HTERT RPE-1 (cell line): ENCODE measurements around the gene FRY.

ENCODE experiments used
- in situ Hi-C: fragments of 300-500 bp; cut with MboI; formaldehyde crosslinking; loops from 4 replicates; pipeline ENCODE4 v1.14.3; 2020; ENCODE audit warnings: low sequenced_read_pairs

The FRY gene

GRCh38 chr13:32164622-32165268, 133.2 kb downstream of the FRY start:
- in situ Hi-C loops, result no loop called here

- in situ Hi-C loops, result no loop called here
Measured at GRCh38 chr13:32165796-32166195, 134.2 kb downstream of the FRY start.

GRCh38 chr13:32168131-32168530, 136.6 kb downstream of the FRY start:
- in situ Hi-C loops, result no loop called here

- in situ Hi-C loops, result no loop called here
Measured at GRCh38 chr13:32170841-32171240, 139.3 kb downstream of the FRY start.

GRCh38 chr13:32173881-32174280, 142.3 kb downstream of the FRY start:
- in situ Hi-C loops, result no loop called here

DNA sequence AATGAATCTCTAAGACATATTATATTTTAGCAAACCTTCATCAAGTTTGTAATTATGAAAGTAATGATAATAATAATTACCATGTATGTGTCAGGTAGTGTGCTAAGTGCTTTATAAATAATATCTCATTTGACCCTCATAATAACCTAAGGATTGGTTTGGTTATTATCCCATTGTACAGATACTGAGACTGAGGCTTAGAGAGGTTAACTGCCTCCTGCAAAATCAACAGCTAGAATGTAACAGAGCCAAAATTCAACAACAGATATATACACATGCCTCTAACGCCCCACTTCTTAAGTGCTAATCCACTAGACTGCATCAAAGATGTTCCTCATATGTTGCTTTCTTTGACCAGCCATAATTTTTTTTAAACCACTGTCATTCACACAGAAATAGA, 142.8 kb downstream of the FRY start:
- in situ Hi-C loops, result no loop called here

- in situ Hi-C loops, result no loop called here
Measured at GRCh38 chr13:32175307-32175706, 143.7 kb downstream of the FRY start.

- in situ Hi-C loops, result no loop called here
Measured at GRCh38 chr13:32175943-32176342, 144.4 kb downstream of the FRY start.

DNA sequence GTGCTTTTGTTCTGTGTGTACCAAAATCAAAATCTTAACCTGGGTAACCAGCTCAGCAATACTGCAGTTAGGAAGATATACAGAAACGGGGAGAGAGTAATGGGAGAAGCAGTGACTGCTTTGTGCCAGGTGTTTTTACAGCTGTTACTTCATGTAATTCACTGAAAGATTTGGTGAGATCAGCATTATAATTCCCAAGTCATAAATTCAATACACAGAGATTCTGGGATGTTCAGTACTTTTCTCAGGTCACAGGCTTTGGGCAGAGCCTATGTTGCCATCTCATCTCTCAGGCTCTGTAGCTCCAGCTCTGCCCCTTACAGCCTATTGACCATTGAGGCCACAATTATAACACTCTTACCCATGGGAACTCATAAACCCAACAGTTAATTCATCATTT, 145.1 kb downstream of the FRY start:
- in situ Hi-C loops, result no loop called here

- in situ Hi-C loops, result no loop called here
Measured at GRCh38 chr13:32178763-32179162, 147.2 kb downstream of the FRY start.

DNA sequence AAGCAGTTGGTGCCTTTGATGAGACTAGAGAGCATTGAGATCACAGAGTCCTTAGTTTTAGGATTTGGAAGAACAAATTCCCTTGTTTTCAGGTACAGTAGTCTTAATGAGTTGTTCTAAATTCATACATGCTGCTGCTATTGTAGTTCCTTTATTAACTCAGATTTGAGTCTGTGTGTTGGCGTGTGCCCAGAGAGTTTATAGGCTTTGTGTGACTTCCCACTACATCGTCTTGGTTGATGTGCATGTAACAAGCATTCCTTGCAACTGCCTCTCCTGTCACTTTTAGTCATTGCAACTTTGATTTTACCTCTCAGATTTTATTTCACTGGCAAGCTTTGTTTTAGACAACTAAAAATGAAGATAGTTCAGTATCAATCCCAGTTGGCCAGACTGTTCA, 148.1 kb downstream of the FRY start:
- in situ Hi-C loops, result no loop called here

DNA sequence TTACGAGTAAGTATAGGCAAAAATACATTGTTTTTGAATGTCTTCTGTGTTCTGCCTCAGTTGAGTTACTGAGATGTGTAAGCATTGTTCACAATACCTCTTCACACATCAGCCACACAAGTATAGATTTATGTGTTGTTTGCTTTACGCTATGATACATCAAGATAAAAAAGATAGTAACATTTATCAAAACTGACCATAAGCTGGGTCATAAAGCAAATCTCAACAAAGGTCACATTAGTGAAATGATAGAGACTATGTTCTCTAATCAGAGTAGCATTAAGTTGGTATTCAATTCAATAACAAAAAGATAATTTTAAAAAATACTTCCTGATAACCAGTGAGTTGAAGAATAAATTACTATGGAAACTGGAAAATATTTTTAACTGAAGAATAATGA, 156.1 kb downstream of the FRY start:
- in situ Hi-C loops, result no loop called here

DNA sequence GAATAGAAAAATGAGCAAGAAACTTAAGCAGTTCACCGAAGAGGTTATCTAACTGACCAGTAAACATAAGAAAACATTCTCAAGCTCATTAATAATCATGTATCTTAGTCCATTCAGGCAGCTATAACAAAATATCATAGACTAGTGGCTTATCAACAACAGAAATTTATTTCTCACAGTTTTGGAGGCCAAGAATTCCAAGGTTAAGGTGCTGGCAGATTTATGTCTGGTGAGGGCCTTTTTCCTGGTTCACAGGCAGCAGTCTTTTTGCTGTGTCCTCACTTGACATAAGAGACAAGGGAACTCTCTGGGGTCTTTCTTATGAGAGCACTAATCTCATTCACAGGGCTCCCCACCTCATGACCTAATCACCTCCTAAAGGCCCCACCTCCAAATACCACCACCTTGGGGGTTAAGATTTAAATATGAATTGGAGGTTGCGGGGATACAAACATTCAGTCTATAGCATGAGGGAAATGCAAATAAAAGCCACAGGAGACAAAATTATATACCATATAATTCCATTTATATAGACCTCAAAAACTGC, 160.0 kb downstream of the FRY start:
- in situ Hi-C loops, result no loop called here

DNA sequence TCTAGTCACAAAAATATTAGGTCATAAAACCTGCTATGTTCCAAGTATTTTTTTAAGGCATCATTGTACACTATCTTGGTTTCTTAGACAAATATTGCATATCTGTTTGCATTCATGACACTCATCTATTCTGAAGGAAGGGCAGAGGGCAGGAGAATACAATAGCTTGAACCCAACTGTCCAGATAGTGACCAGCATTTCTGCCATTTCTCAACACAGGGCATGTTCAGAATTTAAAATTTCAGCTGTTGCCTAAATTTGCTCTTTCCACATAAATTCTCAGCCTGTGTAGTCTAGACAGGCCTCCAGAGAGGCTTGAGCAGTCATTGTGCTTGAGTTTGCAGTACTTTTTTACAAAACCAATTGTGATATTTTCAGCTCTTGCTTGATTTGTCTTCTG, 164.1 kb downstream of the FRY start:
- in situ Hi-C loops, result no loop called here

DNA sequence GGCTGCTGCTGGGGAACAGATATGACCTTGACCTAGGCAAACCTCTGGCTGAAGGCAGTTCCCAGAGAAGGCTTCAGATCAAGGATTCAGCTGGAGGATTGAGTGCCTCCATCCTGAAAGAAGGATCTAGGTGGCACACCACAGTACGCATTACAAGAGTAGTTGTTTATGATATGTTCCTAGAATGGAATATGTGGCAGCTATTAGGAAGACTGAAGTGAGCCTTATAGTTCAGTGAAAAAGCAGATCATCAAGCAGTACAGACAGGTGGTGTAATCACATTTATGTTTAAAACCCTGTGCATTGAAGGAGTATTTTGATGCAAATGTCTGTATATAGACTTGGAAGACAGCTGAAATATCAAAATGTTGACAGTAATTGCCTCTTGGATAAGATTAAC, 167.6 kb downstream of the FRY start:
- in situ Hi-C loops, result no loop called here

DNA sequence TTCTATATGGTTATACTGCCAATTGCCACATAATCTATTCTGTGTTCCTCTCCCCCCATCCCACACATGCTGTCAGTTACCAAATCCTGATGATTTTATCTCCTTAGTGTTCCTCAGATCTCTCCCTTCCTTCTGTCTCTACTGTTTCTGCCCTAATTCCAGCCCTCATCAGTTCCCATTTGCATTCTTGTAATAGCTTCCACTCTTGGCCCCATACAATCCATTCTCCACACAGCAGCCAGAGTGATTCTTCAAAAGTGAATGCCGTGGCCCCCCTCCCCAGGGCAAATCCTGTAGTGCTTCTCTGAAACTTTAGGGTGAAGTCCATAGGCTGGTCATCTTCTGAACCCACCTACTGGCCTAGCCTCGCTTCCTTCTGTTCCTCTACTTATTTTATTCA, 169.2 kb downstream of the FRY start:
- in situ Hi-C loops, result no loop called here

GRCh38 chr13:32201809-32202208, 170.2 kb downstream of the FRY start:
- in situ Hi-C loops, result no loop called here

DNA sequence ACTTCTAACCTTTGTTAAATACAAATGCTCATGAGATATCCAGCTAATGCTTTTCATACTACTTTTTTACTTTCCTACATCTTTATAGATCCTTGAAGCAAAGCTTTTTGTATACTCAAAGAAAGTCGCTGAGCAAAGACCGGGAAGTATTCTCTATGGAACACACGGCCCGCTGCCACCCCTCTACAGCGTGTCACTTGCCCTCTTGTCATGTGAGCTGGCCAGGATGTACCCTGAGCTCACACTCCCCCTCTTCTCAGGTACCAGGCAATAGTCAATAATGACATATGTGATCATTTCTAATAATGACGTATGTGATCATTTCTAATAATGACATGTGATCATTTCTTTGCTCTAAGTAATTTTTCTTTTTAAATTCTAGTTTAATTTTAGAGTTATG, 170.7 kb downstream of the FRY start:
- in situ Hi-C loops, result no loop called here

DNA sequence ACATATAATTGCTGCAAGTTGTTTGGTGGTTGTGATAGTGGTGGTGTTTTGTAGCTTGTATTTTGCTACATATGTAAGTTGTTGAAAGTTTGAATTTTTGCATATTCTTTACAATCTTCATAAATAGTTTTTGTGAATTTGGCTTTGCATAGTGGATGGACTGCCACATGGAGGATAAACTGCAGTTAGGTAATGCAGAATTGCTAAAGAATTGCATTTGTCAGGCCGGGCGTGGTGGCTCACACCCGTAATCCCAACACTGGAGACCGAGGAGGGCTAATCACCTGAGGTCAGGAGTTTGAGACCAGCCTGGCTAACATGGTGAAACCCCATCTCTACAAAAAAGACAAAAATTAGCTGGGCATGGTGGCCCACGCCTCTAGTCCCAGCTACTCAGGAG, 171.6 kb downstream of the FRY start:
- in situ Hi-C loops, result no loop called here

DNA sequence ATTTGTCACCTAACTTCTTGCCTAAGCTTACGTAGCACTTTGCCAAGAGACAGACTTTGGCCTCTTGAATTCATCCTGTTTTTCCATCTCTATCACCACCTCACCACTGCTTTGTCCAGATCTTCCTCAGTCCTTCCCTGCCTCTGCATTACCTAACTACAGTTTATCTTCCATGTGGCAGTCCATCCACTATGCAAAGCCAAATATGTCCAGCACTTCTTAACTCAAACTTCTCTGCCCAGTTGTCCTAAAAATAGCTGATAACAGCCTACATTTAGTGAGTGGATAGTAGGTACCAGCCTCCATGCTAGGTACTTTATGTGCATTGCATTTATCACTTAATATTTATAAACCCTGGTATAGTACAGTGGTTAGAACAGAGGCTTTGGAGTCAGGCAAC, 172.2 kb downstream of the FRY start:
- in situ Hi-C loops, result no loop called here

- in situ Hi-C loops, result no loop called here
Measured at GRCh38 chr13:32205431-32206096, 174.0 kb downstream of the FRY start.

GRCh38 chr13:32206097-32206740, 174.6 kb downstream of the FRY start:
- in situ Hi-C loops, result no loop called here
